GM19467 (cell line): Measurements from ENCODE around the gene COL7A1.
A peak's percentile ranks its signal among the peaks of the same experiment; 100 is the strongest.
"Not testable (repeated sequence)": the region's sequence is repeated elsewhere in the genome, so short reads cannot be mapped to it uniquely, and the experiment has no call there.

Experiments used
- ATAC-seq: cut with Tn5 transposase; IDR thresholded peaks from one replicate; pipeline ENCODE4 v1.9.1; 2021; ENCODE audit warnings: mild to moderate bottlenecking, moderate library complexity; ENCODE audit not compliant: unreplicated experiment

Gene COL7A1

DNA sequence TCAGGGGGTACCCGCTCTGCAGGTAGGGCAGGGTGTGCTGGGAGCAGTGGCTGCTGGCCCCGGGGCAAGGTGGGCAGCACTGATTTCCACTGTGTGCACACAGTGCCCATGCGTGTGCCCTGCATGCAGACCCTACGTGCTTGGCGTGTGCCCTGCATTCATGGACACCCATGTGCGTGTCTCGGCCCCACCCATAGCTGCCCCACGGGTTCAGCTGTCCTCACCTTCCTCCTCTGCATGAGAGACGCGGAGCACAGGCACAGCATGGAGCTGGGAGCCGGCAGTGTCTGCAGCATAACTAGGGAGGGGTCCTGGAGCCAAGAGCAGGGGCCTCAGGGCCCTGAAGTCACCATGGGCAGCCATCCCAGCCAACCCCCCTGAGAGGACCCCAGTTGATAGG is 29.9 kb downstream of the COL7A1 start:
- ATAC-seq = no peak

DNA sequence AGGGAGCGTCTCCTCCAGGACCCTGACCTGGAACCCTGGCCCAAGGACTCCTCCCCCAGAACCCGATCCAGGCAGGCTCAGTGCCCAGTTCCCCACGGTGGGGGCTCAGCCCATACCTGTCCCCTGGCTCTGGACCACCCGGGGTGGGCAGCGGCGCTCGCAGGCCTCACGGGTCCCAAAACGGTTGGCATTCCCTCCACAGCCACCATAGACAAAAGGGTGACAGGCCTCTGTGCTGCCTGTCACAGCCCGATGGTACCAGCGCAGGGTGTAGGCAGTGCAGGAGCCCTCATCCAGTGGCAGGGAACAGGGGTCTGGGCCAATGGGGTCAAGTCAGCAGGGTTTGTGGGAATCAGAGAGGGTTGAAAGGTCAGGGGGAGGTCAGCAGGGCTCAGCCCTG is 30.5 kb downstream of the COL7A1 start:
- ATAC-seq = no peak

DNA sequence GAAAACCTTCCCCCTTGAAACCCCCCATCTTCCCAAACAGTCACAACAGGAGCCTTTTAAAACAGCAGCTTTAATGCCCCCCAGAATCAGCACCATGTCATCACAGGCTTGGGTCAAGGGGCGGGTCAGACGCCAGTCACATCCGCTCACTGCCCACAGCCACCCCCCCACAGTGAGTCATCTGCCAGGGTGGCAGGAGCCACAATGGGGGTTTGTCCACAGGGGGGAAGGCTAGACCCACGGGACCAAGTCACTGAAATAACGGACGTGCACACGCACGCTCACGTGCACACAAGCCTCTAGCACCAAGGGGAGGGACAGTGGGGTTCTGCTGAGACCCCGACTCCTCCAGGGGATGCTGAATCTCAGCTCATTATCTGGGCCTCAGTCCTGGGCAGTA is 31.1 kb downstream of the COL7A1 start:
- ATAC-seq = no peak

DNA sequence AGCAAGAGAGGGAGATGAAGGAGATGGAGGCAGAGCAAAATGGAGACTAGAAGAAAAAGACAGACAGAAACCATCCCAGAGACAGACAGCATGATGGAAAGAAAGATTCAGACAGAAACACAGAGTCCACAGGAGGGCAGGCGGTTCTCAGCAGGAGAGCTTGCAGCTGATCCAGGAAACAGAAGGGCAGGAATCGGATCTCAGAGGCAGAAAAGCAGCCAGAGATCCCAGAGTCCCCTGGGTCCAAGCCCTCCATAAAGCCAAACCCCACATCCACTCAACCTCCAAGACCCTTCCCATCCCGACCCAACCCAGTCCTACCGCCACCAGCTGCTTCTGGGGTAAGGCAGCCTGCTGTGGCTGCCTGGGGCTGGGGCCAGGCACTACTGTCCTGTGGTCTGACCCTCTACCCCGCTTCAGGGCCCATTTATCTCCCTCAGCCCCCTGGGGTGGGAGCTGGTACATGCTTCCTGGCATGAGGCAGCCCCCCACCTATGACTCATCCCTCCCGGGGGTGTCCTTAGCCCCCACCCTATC is 31.7 kb downstream of the COL7A1 start, which contains the start of gene UCN2:
Gene UCN2, minus strand, starts transcription at position 400 of the 537 bp plus-strand sequence. CDS start 657 bp downstream, outside the sequence.
- ATAC-seq = no peak

DNA sequence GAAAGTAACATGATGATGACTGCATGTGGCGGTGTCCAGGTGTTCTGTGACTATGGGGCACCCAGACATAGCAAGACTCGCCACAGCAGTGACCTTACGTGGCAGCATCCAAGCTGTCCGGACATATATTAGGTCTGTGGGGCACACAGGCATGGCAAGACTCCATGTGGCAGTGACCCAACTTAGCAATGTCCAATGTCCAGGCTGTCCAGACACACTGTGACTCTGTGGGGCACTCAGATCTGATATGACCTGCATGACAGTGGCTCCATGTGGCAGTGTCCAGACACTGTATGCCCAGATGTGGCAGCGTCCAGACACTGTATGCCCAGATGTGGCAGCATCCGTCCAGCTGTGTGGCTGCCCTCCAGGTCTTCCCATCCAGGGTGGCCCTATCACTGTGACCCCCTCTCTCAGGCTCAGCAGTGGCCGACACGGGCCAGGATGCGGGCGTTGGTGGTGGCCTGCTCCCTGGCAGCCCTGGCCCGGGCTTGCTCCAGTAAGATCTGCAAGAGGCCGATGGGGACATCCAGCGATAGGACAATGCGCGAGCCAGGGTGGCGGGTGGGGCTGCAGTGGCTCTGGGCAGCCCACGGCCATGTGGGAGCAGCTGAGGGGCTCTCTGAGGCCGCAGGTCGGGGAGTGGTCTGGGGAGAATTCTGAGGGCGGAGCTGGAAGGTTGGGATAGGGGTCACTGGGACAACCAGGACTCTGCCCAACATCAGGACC is 32.6 kb downstream of the COL7A1 start:
- no peak for ATAC-seq

DNA sequence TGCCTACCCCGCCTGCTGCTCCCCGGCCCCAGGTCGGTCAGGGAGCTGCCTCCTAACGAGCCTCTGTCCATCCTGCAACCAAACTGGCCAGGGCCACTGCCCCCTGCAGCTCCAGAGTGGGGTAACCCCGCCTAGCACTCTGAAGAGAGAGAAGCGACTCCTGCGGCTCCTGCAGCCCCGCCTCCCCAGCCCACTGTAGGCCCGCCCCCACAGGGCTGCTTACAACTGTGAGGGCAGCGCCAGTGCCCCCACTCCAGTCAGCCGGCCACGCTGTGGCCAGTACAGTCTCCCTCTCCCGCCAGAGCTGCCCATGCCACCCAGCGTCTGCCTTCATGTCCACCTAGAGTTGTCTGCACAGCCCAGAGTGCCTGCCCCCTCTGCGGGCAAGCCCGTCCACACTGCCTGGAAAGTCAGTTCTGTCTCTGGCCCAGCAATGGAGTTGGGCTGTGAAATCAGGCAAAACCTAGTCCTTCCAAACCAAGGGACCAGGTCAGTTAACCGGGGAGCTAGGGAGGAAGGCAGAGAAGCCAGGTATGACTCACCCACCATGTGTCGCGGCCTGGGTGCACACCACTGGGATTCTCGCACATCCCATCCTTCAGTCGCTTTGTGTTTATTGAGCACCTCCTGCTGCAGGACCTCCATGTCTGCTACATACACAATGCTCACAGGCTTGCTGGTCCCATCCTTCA is 33.9 kb downstream of the COL7A1 start:
- no peak for ATAC-seq

DNA sequence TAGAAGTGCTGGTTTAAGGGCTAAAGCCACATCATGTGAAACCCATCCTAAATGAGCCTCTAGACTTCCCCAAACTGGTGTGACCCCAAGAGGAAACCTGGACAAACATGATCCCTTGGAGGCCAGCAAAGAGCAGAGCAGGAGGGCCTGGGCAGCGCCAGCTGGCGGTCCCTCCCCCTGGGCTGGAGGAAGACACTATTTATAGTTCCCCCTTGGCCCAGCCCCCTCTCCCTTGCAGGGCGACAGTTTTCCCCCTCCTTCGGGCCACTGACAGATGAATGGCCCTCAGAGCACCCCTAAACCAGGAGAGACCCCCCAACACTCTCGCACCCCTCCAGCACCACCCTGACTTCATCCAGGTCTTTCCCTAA is 34.5 kb downstream of the COL7A1 start:
- no peak for ATAC-seq

DNA sequence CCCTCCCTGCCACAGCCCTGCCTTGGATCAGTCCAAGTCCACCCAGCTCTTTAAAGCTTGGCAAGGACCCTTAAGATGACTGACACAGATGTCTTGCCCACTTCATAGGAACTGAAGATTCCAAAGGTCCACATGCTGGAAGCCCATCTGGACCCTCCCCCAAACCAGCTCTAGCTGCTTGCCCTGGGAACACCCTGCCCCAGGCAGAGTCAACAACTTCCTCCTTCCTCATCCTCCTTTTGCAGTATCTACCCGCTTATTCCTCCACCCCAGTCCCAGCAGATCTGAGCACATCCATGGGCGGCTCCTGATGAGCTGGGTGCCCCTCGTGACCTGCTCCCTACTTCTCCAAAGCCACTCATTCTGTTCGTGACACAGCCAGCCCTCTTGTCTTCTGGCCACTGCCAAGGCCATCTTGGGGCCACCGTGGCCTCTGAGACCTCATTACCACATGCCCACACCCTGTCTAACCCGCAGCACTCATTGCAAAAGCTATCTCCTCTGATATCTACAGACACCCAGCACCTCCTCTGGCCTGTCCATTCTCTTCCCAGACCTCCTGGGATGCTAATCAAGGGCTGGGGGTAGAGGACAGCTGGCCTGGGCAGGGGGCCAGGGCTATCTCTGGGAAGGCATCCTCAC is 36.5 kb downstream of the COL7A1 start:
- no peak for ATAC-seq

DNA sequence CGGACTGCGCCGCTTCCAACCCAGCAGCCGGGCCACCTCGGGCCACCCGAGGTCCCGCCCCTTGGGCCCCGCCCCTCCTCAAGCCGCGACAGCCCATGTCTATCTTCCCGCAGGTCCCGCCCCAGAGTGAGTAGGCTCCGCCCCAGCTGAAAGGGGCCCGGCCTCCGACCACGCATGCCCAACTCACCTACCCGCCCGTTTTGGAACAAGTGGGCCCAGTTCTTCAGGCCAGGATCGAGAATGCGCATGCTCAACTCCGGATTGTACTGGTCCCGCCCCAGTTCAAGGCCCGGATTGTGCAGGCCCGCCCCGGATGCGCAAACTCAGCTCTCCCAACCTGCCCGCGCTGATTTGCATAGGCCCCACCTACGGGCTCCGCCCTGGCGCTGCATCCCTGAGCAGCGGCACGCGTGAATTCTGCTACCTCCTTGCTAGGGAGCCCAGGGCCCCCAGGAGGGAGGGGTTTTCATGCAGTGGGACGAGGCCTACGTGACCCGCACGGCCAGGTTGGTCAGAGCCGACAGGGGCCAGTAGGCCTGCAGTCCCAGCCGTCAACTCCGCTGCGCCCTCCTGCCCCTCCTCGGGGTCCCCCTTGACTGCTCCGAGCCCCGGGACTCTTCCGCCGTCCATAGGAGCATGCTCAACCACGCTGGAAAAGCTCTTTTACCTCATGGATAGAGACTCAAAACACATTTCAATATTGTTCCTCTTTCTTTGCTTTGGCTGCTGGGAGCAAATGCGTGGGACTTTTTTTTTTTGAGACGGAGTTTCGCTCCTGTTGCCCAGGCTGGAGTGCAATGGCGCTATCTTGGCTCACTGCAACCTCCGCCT is 38.1 kb downstream of the COL7A1 start, which contains the start of gene PFKFB4:
Gene PFKFB4, minus strand, starts transcription at position 8 of the 831 bp plus-strand sequence. CDS start 26 bp downstream, outside the sequence.
- peak; percentile 78 for ATAC-seq

DNA sequence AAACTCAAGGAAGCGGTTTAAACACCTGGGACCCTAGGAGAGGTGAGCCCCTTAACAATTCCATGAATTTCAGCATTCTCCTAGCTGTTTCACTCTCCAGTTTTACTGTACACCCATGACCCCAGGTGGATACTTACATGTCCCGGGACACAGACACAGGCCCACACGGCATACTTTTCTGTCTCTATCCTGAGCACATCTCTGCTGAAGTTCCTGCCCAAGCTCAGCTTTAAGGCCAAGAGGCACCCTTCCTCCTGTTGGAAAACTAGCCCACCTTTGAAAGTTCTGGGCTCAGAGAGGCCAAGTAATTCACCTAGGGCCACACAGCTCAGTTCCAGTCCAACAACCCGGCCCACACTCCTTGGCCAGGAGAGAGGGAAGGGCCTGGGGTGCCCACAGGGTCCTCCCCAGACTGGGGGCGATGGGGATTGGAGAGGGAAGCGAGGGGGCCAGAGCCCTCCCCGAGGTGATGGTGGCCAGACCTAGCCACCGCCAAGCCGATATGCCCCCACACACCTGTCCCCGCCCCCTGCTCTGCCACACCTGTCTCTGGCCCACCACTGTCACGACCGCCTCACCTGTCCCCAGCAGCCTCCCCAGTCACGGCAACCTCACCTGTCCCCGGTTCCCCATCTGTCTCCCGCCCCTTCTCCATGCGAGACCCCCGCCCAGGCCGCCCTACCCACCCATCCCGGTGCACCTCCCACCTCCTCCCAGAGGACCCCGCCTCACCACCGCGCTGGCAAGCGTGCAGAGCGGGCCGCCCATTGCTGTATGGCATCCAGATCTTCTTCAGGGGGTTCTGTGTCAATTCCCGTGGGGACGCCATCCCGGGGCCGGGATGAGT is 39.0 kb downstream of the COL7A1 start:
- ATAC-seq = no peak

DNA sequence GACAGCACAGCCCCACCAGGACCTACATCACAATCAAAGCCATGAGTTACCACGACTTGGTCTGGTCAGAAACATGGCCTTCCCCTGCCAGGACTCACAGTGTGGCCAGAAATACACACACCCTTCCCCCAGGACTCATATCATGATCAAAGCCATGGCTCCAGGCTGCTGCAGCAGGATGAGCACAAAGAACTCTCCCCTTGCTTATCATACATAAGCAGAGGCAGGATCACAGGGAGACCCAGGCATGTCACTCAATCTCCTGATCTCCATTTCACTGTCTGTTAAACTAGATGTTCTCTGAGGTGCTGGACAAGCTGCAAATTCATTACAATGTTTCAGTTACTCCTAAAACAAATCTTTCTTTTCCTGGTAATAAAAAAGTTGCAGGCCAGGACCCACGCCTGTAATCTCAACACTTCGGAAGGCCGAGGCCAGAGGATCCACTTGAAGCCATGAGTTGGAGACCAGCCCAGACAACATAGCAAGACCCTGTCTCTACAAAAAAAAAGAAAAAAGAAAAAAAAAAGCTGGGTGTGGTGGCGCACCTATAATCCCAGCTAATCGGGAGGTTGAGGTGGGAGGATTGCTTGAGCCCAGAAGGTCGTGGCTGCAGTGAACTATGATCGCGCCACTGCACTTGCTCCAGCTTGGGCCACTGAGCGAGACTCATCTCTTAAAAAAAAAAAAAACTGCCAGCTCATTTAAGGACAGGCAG is 39.7 kb downstream of the COL7A1 start:
- no peak for ATAC-seq

DNA sequence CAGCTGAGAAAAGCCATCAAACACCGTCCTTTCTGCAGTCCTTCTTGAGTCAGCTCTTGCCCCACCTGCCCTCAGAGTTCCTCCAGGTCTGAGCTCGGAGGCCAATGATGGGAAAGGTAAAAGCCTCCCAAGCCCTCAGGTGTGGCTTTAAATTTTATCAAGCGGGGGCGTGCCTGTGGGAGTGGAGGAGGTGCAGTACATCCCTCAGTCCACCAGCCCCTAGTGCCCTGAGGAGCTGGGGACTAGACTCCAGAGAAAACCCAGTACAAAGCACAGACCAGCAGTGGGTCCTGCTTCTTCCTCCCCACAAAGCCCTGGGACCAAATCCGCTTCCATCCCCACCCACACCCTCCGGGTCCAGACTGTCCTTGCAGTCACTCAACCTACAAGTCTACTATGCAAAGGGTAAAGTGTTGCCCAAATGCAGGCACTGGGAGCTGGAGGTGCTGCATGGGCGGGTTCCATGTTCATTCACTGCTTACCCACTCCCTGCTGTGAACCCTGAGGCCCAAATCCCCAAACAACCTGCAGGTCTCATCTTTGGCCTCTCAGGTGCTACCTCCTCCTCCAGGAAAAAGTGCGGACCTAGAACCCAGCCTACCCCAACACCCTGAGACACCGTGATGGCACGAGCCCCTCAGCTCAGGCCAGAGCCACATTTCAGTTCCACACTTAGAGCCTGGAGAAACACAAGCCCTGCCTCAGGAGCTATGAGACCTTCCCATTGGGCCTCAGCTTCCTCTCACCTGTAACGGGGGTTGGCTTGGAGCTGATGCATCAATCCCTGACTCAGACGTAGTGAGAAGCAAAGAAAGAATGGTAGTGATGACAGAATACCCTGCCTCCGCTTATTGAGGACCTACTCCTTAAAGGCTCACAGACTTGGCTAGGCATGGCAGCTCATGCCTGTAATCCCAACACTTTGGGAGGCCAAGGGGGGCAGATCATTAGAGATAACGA is 41.0 kb downstream of the COL7A1 start:
- ATAC-seq = no peak

DNA sequence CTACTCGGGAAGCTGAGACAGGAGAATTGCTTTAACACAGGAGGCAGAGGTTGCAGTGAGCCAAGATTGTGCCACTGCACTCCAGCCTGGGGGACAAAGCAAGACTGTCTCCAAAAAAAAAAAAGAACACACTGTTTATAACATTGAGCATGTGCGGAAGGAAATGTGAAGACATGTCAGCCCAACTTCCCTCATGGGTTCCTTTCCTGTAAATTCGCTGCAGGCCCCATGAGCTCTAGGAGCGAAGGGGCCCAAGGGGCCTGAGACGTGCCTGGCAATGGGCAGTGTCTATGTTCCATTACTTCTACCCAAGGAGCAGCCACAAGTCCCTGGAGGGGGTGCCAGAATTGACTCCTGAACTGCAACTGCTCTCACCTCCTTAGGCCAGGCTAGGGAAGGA is 41.8 kb downstream of the COL7A1 start:
- ATAC-seq = no peak

DNA sequence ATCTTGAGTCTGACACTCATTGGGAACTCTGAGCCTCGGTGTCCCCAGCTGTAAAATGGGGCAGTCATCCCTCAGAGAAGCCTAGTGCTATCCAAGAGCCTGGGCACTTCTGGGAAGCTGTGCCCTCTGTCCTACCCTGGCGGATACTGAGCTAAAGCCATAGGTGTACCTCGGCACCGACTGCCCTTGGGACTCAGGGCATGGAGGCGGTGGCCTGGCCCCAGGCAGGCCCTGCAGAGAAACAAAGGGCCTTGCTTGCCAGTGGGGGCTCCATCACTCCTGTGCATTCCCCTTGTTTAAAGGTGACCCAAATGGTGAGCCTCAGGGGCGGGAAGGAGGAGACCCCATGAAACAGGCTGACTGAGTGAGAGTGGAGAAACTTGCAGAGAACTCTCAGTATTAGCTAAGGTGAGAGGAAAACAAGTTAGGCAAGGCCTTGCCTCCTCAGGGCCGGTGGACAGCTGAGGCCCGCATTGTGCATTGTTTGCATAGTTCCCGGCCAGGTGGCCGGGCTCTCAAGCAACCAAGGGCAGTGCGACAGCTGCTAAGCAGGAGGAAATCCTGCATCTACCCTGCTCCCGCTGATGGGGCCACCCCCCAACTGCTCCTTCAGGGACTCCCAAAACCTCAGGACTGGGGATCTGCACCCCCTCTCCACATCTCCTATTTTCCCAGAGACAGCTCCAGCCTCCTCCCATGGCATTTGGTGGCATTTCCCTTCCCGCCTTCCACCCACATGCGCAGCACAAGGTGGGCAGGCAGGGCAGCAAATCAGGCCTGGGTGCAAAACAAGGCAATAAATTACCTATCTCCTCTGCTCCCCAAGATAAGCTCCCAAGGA is 42.8 kb downstream of the COL7A1 start:
- no peak for ATAC-seq

DNA sequence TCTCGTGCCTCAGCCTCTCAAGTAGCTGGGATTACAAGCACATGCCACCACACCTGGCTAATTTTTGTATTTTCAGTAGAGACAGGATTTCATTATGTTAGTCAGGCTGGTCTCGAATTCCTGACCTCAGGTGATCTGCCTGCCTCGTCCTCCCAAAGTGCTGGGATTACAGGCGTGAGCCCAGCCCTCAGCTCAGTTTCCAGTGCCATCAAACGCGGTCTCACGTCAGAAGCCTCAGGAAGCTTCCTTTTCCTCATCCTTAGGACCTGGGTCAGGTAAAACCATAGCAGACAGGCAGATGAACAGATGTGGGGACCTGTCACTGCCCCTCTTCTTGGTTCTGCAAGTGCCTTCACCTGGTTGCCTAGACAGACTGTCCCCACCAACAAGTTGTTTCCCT is 43.5 kb downstream of the COL7A1 start:
- ATAC-seq = not testable (repeated sequence)

DNA sequence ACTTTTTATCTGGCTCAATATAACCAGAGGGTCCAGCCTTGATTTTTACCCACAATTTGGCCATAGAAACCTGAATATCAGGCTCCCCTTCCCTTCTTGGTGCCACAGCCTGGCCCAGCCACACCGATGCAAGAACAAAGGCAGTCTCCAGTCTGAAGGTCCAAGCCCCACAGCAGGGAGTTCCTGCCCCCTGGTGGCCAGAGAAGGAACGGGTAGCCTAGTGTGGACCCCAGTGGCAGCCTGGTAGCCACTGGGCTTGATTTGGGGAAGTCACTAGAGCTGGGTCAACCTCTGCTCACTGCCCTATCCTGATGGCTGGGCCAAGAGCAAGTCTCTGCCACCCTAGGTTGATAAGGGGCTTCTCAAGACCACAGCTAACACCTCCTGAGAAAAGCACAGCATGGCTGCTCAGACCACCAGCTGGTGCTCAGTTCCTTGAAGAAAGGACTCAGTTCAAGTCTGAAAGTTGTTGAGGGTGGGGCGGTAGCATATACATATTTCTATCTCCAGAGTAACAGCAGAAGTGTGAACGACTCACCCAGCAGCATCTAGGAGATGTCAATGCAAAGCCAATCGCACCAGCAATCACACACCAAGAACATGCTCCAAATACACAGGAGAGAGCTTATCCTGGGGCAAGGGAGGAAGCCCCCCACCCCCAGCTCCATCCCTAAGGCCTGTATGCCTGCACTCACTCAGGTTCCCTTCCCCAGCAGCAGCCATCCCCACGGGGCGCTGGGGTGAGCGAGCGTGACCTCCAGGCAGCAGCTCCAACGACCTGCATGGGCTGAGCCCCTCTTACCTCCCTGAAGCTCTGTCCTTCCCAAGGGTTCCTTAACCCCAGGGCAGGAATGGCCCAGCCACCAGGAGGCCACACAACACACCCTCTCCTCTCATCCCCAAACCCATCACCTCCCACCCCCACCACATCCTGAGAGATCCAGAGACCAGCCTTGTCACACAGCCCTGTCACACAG is 46.1 kb downstream of the COL7A1 start:
- peak; percentile 65 for ATAC-seq
